Activated T-cell treated with anti-CD3 and anti-CD28 coated beads, Interleukin-2, amount 50 U/mL, for 24 hours (primary cell): ENCODE results near the gene KLF7.
"Not testable (repeated sequence)": the region's sequence is repeated elsewhere in the genome, so short reads cannot be mapped to it uniquely, and the experiment has no call there.

Experiments used
- DNase-seq: peaks from one replicate; pipeline ENCODE4 v3.0.0-alpha.2; 2020
- H3K27ac Mint-ChIP-seq: 2 replicates; pipeline ENCODE4 v1.8.0; 2020; ENCODE audit warnings: mild to moderate bottlenecking, mixed read lengths
- H3K27me3 Mint-ChIP-seq: 2 replicates; pipeline ENCODE4 v1.8.0; 2020; ENCODE audit warnings: mixed read lengths
- H3K36me3 Mint-ChIP-seq: 2 replicates; pipeline ENCODE4 v1.8.0; 2020; ENCODE audit warnings: low read depth, mixed read lengths
- H3K4me1 Mint-ChIP-seq: 2 replicates; pipeline ENCODE4 v1.8.0; 2020; ENCODE audit warnings: low read depth, mixed read lengths
- H3K4me3 Mint-ChIP-seq: 2 replicates; pipeline ENCODE4 v1.8.0; 2020; ENCODE audit warnings: mild to moderate bottlenecking, moderate library complexity, mixed read lengths
- H3K9me3 Mint-ChIP-seq: 2 replicates; pipeline ENCODE4 v1.8.0; 2020; ENCODE audit warnings: mixed read lengths

KLF7 gene

GRCh38 chr2:207044379-207045362 lies 121.1 kb downstream of the KLF7 start:
- Mint-ChIP-seq H3K27me3 (peaks cover 8% of the 10 kb centered on the region), H3K36me3 (no peaks in the 10 kb centered on the region), H3K27ac (no peak overlapping the region), H3K4me3 (no peak overlapping the region), H3K9me3 (no peaks in the 10 kb centered on the region), H3K4me1 (peaks cover 11% of the 10 kb centered on the region)
- no peak for DNase-seq

GRCh38 chr2:207042841-207043240 lies 122.9 kb downstream of the KLF7 start:
- Mint-ChIP-seq H3K4me3 (no peak overlapping the region), H3K36me3 (no peaks in the 10 kb centered on the region), H3K27me3 (peaks cover 8% of the 10 kb centered on the region), H3K4me1 (peaks cover 11% of the 10 kb centered on the region), H3K9me3 (no peaks in the 10 kb centered on the region), H3K27ac (no peak overlapping the region)
- DNase-seq: no peak

- no peak overlapping the region for H3K4me3 Mint-ChIP-seq
- H3K4me1 Mint-ChIP-seq: peaks cover 9% of the 10 kb centered on the region
- H3K36me3 Mint-ChIP-seq: no peaks in the 10 kb centered on the region
- H3K27me3 Mint-ChIP-seq: peaks cover 8% of the 10 kb centered on the region
- no peak overlapping the region for H3K27ac Mint-ChIP-seq
- H3K9me3 Mint-ChIP-seq: no peaks in the 10 kb centered on the region
- DNase-seq: no peak
Measured at GRCh38 chr2:207041786-207042554, 123.8 kb downstream of the KLF7 start.

GRCh38 chr2:207041279-207041678 lies 124.5 kb downstream of the KLF7 start:
- H3K4me3 Mint-ChIP-seq: no peak overlapping the region
- H3K27me3 Mint-ChIP-seq: peaks cover 8% of the 10 kb centered on the region
- H3K9me3 Mint-ChIP-seq: no peaks in the 10 kb centered on the region
- peaks cover 2% of the 10 kb centered on the region for H3K4me1 Mint-ChIP-seq
- H3K27ac Mint-ChIP-seq: no peak overlapping the region
- DNase-seq: no peak
- H3K36me3 Mint-ChIP-seq: no peaks in the 10 kb centered on the region

- DNase-seq: no peak
- no peak overlapping the region for H3K4me3 Mint-ChIP-seq
- no peaks in the 10 kb centered on the region for H3K9me3 Mint-ChIP-seq
- no peak overlapping the region for H3K27ac Mint-ChIP-seq
- peaks cover 8% of the 10 kb centered on the region for H3K27me3 Mint-ChIP-seq
- H3K36me3 Mint-ChIP-seq: no peaks in the 10 kb centered on the region
- H3K4me1 Mint-ChIP-seq: no peaks in the 10 kb centered on the region
Measured at GRCh38 chr2:207040696-207041095, 125.1 kb downstream of the KLF7 start.

- no peaks in the 10 kb centered on the region for H3K4me1 Mint-ChIP-seq
- peaks cover 8% of the 10 kb centered on the region for H3K27me3 Mint-ChIP-seq
- H3K36me3 Mint-ChIP-seq: no peaks in the 10 kb centered on the region
- no peaks in the 10 kb centered on the region for H3K9me3 Mint-ChIP-seq
- no peak overlapping the region for H3K27ac Mint-ChIP-seq
- DNase-seq: no peak
- no peak overlapping the region for H3K4me3 Mint-ChIP-seq
Measured at GRCh38 chr2:207039225-207039624, 126.5 kb downstream of the KLF7 start.

- Mint-ChIP-seq H3K9me3 (peaks cover 8% of the 10 kb centered on the region), H3K27me3 (peaks cover 8% of the 10 kb centered on the region), H3K4me1 (no peaks in the 10 kb centered on the region), H3K4me3 (no peak overlapping the region), H3K27ac (no peak overlapping the region), H3K36me3 (no peaks in the 10 kb centered on the region)
- no peak for DNase-seq
Measured at GRCh38 chr2:207038299-207038698, 127.4 kb downstream of the KLF7 start.

- no peak overlapping the region for H3K4me3 Mint-ChIP-seq
- H3K36me3 Mint-ChIP-seq: no peaks in the 10 kb centered on the region
- no peak overlapping the region for H3K27ac Mint-ChIP-seq
- H3K27me3 Mint-ChIP-seq: peaks cover 8% of the 10 kb centered on the region
- H3K9me3 Mint-ChIP-seq: peaks cover 11% of the 10 kb centered on the region
- no peaks in the 10 kb centered on the region for H3K4me1 Mint-ChIP-seq
- no peak for DNase-seq
Measured at GRCh38 chr2:207037896-207038295, 127.9 kb downstream of the KLF7 start.

GRCh38 chr2:207037023-207037422 lies 128.7 kb downstream of the KLF7 start:
- not testable (repeated sequence) for H3K27me3 Mint-ChIP-seq, H3K4me1 Mint-ChIP-seq, DNase-seq, H3K27ac Mint-ChIP-seq, H3K36me3 Mint-ChIP-seq, H3K4me3 Mint-ChIP-seq
- peaks cover 12% of the 10 kb centered on the region for H3K9me3 Mint-ChIP-seq

- no peak overlapping the region for H3K4me3 Mint-ChIP-seq
- peaks cover 12% of the 10 kb centered on the region for H3K9me3 Mint-ChIP-seq
- H3K36me3 Mint-ChIP-seq: no peaks in the 10 kb centered on the region
- no peak overlapping the region for H3K27ac Mint-ChIP-seq
- H3K27me3 Mint-ChIP-seq: peaks cover 3% of the 10 kb centered on the region
- no peaks in the 10 kb centered on the region for H3K4me1 Mint-ChIP-seq
- DNase-seq: no peak
Measured at GRCh38 chr2:207035875-207036274, 129.9 kb downstream of the KLF7 start.

- Mint-ChIP-seq H3K4me1 (no peaks in the 10 kb centered on the region), H3K4me3 (no peak overlapping the region), H3K9me3 (peaks cover 12% of the 10 kb centered on the region), H3K27me3 (no peaks in the 10 kb centered on the region), H3K36me3 (no peaks in the 10 kb centered on the region), H3K27ac (no peak overlapping the region)
- no peak for DNase-seq
Measured at GRCh38 chr2:207032490-207032889, 133.3 kb downstream of the KLF7 start.
